GM19351 (cell line): ENCODE measurements around the gene KIAA0825.

Source experiments
- ATAC-seq: cut with Tn5 transposase; IDR thresholded peaks from one replicate; pipeline ENCODE4 v1.9.1; 2021; ENCODE audit warnings: mild to moderate bottlenecking, moderate library complexity; ENCODE audit not compliant: unreplicated experiment

The KIAA0825 gene

DNA sequence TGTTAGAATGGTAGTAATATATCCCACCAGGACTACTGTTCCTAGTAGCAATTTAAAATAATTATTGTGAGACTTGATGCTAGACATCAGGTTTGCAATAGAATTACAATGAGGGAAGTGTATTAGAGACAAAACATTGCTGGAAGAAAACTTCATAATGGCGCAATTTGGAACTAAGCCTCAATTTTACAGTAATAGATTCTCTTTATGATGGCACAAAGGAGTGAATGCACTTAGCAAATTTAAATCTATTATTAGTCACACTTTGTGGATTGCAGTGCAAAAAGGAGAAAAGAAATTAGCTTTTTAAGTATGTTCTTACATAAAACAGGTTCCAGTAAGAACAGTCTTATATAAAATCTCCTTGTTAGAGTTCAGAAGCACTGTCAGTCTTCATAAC lies 358.3 kb downstream of the KIAA0825 start:
- no peak for ATAC-seq

GRCh38 chr5:94254214-94254613 lies 364.2 kb downstream of the KIAA0825 start:
- ATAC-seq = no peak

DNA sequence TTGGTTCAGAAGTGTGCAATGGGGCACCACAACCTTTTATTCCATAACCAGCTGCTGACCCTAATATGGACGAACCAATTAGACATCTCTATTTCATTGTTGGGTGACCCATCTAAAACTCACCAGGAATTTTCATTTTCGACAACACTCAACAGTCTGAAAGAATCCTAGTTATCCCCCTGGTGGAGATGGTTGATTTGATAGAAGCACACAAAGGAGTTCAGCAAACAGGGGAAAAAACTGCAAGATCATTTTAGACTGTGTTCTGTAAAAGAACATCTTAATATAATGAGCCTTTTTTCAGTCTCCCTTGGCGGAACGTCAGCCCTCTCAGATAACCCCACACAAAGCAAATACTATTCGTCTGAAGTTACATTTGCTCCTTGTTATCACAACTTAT lies 367.4 kb downstream of the KIAA0825 start:
- ATAC-seq = no peak

GRCh38 chr5:94249430-94249829 lies 369.0 kb downstream of the KIAA0825 start:
- no peak for ATAC-seq

GRCh38 chr5:94248175-94248875 lies 370.1 kb downstream of the KIAA0825 start:
- ATAC-seq = no peak

GRCh38 chr5:94245608-94246007 lies 372.8 kb downstream of the KIAA0825 start:
- no peak for ATAC-seq

GRCh38 chr5:94244921-94245320 lies 373.5 kb downstream of the KIAA0825 start:
- no peak for ATAC-seq

- no peak for ATAC-seq
These were observed 374.8 kb downstream of the KIAA0825 start for GRCh38 chr5:94243612-94244011.

DNA sequence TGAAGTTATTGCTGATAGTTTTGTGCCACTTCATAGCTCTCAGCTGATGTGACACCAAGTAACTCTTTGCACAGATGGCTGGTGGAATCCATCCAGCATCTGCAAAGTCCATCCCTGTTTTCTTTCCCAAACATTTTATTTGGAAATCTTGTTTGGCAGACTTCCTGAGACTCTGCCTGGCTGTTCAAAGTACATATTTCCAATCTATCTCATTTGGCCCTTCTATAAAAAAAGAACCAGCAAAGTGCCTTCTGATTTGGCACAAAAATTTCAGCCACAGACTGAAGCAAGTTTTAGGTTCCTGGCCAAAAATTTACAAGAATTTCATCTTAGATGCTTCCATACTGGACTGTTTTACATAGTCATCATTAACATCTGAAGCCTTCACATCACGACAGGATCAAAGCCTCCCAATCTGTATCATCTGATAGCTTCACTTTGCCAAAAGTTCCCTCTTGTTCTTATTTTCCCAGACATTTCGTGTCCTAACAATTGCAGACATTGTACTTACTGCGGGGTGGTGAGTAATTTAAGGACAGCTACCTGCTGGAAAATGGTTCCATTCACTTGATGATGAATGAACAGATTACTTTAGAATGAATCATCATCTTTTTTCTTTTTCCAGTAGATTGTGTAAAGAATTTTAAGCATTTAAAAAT lies 377.3 kb downstream of the KIAA0825 start:
- no peak for ATAC-seq

GRCh38 chr5:94240596-94240992 lies 377.8 kb downstream of the KIAA0825 start:
- ATAC-seq = no peak

- no peak for ATAC-seq
These were observed 378.3 kb downstream of the KIAA0825 start for GRCh38 chr5:94240134-94240533.

- ATAC-seq = no peak
These were observed 379.1 kb downstream of the KIAA0825 start for GRCh38 chr5:94239266-94239665.

GRCh38 chr5:94234987-94235386 lies 383.4 kb downstream of the KIAA0825 start:
- no peak for ATAC-seq

DNA sequence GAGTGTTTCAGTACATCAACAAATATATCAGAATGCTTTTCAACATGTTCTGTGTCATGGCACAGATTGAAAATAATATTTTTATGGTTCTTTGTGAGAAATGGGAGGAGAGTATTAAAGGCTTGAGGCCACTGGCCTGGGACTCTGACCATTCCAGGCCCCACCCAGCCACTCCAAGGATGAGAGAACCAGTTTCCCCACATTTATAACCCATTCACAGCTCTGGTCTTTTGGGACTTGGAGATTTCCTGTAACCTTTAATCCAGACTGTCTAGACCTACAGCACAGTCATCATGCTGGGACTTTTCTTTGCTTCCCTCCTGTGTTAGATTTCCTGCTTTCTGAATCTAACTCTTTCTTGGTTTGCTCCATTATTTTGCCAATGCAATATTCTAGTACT lies 389.6 kb downstream of the KIAA0825 start:
- ATAC-seq = no peak

DNA sequence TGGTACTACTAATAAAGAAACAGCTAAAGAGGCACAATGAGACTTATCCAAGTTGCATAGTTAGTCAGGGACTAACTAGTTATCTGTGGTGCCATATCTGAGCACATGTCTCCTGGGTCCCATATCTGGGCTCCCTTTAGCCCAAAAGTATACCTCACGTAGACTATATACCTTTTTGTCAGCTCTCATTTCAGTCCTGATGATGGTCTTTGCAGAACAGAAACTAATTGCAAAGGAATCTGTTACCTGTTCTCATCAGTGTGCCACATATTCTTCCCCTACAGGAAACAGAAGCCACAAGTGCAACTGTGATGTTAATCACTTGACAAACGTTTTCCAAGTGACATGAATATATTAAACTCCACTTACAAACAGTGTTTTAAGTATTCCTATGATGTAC lies 395.2 kb downstream of the KIAA0825 start:
- ATAC-seq = peak; percentile 79

DNA sequence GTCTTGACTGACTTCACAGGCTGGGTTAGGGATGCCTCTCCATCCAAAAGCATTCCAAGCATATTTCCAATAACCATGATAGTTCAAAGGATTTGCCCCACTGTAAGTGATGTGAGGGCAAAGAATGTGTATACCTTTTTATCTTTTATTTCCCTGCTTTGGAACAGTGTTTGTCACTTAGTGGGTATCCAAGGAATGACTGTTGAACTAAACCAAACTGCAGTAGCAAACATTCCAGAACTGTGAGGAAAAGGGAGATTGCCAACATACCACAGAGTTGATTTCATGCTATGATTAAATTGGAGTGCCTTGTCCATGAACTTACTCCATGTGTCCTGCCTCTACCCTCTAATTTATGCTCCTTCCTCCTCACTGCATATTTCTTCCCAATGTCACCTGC lies 400.0 kb downstream of the KIAA0825 start:
- ATAC-seq = no peak

GRCh38 chr5:94217745-94218144 lies 400.7 kb downstream of the KIAA0825 start:
- ATAC-seq = no peak

GRCh38 chr5:94217216-94217615 lies 401.2 kb downstream of the KIAA0825 start:
- no peak for ATAC-seq

GRCh38 chr5:94212476-94212875 lies 405.9 kb downstream of the KIAA0825 start:
- ATAC-seq = no peak

- no peak for ATAC-seq
These were observed 408.5 kb downstream of the KIAA0825 start for GRCh38 chr5:94209774-94210355.

DNA sequence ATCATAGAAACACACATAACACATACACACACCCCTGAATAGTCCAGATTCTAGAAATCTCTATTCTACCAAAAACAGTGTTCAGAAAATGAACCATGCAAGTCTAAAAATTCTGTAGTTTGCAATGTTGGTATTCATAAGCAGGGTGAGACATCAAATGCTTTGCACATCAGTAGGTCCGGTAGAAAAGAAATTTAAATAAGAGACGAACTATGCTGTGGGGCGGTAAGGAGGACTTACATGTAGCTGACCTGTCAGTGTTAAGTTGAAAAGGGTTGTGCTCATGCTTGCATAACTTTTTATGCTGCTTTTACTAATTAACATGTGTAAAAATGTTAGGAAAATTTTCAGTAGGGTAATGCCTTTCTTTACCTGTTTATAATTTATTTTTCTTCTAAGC lies 409.1 kb downstream of the KIAA0825 start:
- ATAC-seq = no peak

- no peak for ATAC-seq
These were observed 418.8 kb downstream of the KIAA0825 start for GRCh38 chr5:94199566-94199965.
